Measurements from ENCODE around the gene MCUB. TPM values are rescaled to one million over a fixed set of nuclear protein-coding genes. Genes with fewer than 3 reads are reported as not detected.
"Not testable (repeated sequence)": the region's sequence is repeated elsewhere in the genome, so short reads cannot be mapped to it uniquely, and the experiment has no call there.

MCUB gene
- total and polyA plus RNA-seq, 7 donors, result 4.2 to 18.0 (median 8.2) TPM

DNA sequence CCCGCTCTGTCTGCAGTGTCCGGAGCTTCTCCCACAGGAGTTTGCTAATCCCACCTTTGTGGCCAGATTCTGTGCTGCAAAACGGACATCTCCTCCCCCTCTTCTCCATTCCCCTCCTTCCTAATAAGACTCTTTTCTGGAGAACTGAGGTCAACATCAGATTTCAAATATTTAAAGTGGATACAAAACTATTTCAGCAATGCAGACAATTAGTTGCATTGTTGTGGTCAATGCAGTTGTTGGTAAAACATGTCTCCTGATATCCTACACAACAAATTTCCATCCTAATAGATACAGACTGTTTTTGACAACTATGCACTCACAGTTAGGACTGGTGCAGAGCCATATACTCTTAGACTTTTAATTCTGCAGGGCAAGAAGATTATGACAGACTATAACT lies 5.1 kb upstream of the MCUB start:
- Histone ChIP-seq H3K9me3 (peaks cover 0 to 3% (median 0%) of the 10 kb centered on the region in 4 donors), H3K4me3 (no peak overlapping the region), H3K4me1 (peaks cover 0 to 7% (median 2%) of the 10 kb centered on the region in 4 donors), H3K27ac (no peak overlapping the region), H3K27me3 (no peaks in the 10 kb centered on the region), H3K36me3 (no peaks in the 10 kb centered on the region)
- intact Hi-C loops (cut with DNase I), result no loop called here
- DNase-seq, result no peak
- TF ChIP-seq, protein P1, sequence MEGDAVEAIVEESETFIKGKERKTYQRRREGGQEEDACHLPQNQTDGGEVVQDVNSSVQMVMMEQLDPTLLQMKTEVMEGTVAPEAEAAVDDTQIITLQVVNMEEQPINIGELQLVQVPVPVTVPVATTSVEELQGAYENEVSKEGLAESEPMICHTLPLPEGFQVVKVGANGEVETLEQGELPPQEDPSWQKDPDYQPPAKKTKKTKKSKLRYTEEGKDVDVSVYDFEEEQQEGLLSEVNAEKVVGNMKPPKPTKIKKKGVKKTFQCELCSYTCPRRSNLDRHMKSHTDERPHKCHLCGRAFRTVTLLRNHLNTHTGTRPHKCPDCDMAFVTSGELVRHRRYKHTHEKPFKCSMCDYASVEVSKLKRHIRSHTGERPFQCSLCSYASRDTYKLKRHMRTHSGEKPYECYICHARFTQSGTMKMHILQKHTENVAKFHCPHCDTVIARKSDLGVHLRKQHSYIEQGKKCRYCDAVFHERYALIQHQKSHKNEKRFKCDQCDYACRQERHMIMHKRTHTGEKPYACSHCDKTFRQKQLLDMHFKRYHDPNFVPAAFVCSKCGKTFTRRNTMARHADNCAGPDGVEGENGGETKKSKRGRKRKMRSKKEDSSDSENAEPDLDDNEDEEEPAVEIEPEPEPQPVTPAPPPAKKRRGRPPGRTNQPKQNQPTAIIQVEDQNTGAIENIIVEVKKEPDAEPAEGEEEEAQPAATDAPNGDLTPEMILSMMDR (IDR thresholded peaks at IDR 0.05), result no peak
- TF ChIP-seq POLR2A (IDR thresholded peaks at IDR 0.05), result no peak
- no peak for TF ChIP-seq POLR2AphosphoS5 (IDR thresholded peaks at IDR 0.05)
- TF ChIP-seq EP300 (IDR thresholded peaks at IDR 0.05), result no peak
- WGBS, 2 donors, result 90 to 95% methylated on average over 3 of the region's 3 CpGs

DNA sequence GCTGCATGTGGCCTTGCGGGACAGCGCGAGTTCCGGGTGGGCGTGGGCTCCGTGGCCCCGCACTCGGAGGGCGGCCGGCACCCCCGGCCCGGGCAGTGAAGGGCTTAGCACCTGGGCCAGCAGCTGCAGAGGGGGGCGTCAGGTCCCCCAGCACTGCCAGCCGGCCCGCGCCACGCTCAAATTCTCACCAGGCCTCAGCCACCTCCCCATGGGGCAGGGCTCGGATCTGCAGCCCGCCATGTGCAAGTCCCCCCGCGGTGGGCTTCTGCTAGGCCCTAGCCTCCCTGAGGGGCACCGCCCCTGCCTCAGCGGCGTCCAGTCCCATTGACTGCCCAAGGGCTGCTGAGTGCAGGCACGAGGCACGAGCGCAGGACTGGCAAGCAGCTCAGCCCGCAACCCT lies 2.6 kb upstream of the MCUB start:
- intact Hi-C loops (cut with DNase I), result no loop called here
- Histone ChIP-seq H3K9me3 (peaks cover 0 to 3% (median 0%) of the 10 kb centered on the region in 4 donors), H3K4me3 (no peak overlapping the region), H3K27ac (no peak overlapping the region), H3K27me3 (no peaks in the 10 kb centered on the region), H3K36me3 (no peaks in the 10 kb centered on the region), H3K4me1 (peaks cover 0 to 23% (median 17%) of the 10 kb centered on the region in 4 donors)
- no peak for DNase-seq
- WGBS, 2 donors, result 95 to 98% methylated on average over 28 of the region's 28 CpGs
- TF ChIP-seq, protein P1 (IDR thresholded peaks at IDR 0.05), result no peak
- TF ChIP-seq POLR2AphosphoS5 (IDR thresholded peaks at IDR 0.05), result no peak
- TF ChIP-seq POLR2A (IDR thresholded peaks at IDR 0.05), result no peak
- TF ChIP-seq EP300 (IDR thresholded peaks at IDR 0.05), result no peak

DNA sequence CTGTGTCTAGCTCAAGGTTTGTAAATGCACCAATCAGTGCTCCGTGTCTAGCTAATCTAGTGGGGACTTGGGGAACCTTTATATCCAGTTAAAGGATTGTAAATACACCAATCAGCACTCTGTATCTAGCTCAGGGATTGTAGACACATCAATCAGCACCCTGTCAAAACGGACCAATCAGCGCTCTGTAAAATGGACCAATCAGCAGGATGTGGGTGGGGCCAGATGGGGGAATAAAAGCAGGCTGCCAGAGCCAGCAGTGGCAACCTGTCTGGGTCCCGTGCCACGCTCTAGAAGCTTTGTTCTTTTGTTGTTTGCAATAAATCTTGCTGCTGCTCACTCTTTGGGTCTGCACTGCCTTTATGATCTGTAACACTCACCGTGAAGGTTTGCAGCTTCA lies 2.0 kb upstream of the MCUB start:
- H3K36me3 ChIP-seq; intact Hi-C loops (cut with DNase I): not testable (repeated sequence)
- 89 to 97% methylated on average over 6 of the region's 6 CpGs for WGBS, 2 donors

DNA sequence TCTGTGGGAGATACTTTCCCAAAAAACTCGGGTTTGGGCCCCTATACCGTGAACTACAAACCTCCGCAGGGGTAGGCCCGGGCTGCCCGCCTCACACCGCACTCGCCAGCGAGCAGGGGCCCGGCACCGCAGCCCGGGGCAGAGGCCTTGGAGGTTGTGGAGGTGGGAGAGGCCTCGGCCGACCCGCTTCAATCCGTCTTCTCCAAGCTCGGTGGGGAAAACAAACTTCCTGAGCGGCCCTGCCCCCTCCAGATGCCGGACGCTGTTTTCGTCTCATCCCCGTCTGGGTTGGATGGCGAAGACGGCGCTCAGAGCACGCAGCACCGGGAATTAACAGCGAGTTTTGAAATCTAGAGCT lies 442 bp upstream of the MCUB start:
- H3K4me3 ChIP-seq, result peak overlapping the region; percentile 51 to 81 (median 67)
- H3K9me3 ChIP-seq, result peaks cover 0 to 3% (median 0%) of the 10 kb centered on the region in 4 donors
- 2 to 3% methylated on average over 27 of the region's 27 CpGs for WGBS, 2 donors
- TF ChIP-seq EP300 (IDR thresholded peaks at IDR 0.05) (no peak), POLR2AphosphoS5 (IDR thresholded peaks at IDR 0.05) (no peak), POLR2A (IDR thresholded peaks at IDR 0.05) (no peak)
- TF ChIP-seq, protein P1 (IDR thresholded peaks at IDR 0.05), result no peak
- no peaks in the 10 kb centered on the region for H3K27me3 ChIP-seq
- peaks cover 0 to 23% (median 17%) of the 10 kb centered on the region in 4 donors for H3K4me1 ChIP-seq
- intact Hi-C loops (cut with DNase I), result no loop called here
- no peak for DNase-seq
- peak overlapping the region; percentile 68 to 93 (median 84) for H3K27ac ChIP-seq
- no peaks in the 10 kb centered on the region for H3K36me3 ChIP-seq

More for the DNA sequence above, 2.0 kb upstream of the MCUB start:
- not testable (repeated sequence) for H3K4me3 ChIP-seq, H3K27me3 ChIP-seq, H3K27ac ChIP-seq, H3K9me3 ChIP-seq, DNase-seq
- H3K4me1 ChIP-seq, result peaks cover 0 to 23% (median 17%) of the 10 kb centered on the region in 4 donors

DNA sequence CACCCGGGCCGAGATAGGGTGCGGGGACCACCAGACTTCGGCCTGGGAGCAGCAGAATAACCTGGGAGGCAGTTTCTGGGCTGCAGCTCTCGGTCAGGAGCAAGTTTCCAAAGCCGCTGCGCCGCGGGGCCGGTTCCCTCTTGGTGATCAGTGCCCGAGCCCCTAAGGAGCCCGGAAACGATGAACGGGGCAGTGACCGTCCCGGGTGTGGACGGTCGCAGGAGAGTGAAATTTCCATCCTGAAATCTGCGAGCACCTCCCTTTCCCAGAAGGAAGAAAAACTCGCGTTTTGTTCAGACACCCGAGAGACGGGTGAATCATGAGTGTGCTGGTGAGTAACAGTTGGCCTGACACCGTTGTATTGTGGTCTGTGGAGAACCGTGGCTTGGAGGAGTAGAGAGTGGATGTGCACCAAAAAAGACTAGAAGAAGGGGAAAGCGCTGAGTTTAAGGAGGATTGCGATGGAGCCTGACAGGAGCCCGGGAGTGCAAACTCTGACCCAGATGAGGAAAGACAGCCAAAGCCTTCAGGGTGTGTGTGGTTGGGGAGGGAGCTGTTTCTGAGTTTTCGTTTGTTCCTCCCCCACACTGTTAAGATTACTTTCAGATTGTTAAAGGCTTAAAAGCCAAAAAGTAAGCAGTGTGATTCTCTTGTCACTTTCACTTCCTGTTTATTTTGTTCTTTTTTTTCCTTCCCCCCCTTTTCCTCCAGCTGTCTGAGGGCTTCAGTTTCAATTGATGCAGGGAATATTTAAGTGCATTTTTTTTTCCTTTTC lies 828 bp downstream of the MCUB start:
- Histone ChIP-seq H3K4me1 (peaks cover 0 to 23% (median 17%) of the 10 kb centered on the region in 4 donors), H3K27me3 (no peaks in the 10 kb centered on the region), H3K36me3 (no peaks in the 10 kb centered on the region), H3K9me3 (peaks cover 0 to 3% (median 0%) of the 10 kb centered on the region in 4 donors), H3K27ac (peak overlapping the region; percentile 68 to 93 (median 84)), H3K4me3 (peak overlapping the region; percentile 51 to 81 (median 67))
- WGBS, 2 donors, result 1% methylated on average over 29 of the region's 29 CpGs
- intact Hi-C loops (cut with DNase I), result loop anchor here (2.0 to 10.0 kb wide), 2 partner anchors 144 to 256 kb away; partner anchors contain the start of gene CASP6
- DNase-seq, result peak; percentile 73
- TF ChIP-seq POLR2A (IDR thresholded peaks at IDR 0.05) (no peak), EP300 (IDR thresholded peaks at IDR 0.05) (no peak), POLR2AphosphoS5 (IDR thresholded peaks at IDR 0.05) (no peak)
- TF ChIP-seq, protein P1 (IDR thresholded peaks at IDR 0.05), result no peak
